Natural killer cell (primary cell): Measurements from ENCODE around the gene CEP104. TPM values are rescaled to one million over a fixed set of nuclear protein-coding genes. Genes with fewer than 3 reads are reported as not detected.

ENCODE experiments used
- ATAC-seq, 3 donors: fragments of 150-1000 bp in 2 of 3; fragments of 200-7000 bp in 1 of 3; cut with Tn5 transposase; 1 replicate in 1 of 3; 2 replicates in 2 of 3; pipeline ENCODE4 v1.10.0; 2021; ENCODE audit warnings: mild to moderate bottlenecking in 2 of 3, moderate library complexity in 2 of 3
- DNase-seq, 2 donors: peaks; one replicate each; pipeline versions ENCODE4 v3.0.0 to v3.0.0-alpha.2; 2013 to 2021; ENCODE audit warnings: mixed read lengths in 1 of 2
- H3K27ac ChIP-seq: one replicate; pipeline ENCODE4 v1.5.1; 2013; ENCODE audit warnings: mild to moderate bottlenecking, low read length
- H3K27me3 ChIP-seq: one replicate; pipeline ENCODE4 v1.6.1; 2013; ENCODE audit warnings: low read length; ENCODE audit not compliant: control insufficient read depth, insufficient read depth
- H3K36me3 ChIP-seq: one replicate; pipeline ENCODE4 v1.6.1; 2013; ENCODE audit warnings: low read length; ENCODE audit not compliant: control insufficient read depth, insufficient read depth
- H3K4me1 ChIP-seq: one replicate; pipeline ENCODE4 v1.6.1; 2013; ENCODE audit warnings: low read length; ENCODE audit not compliant: control insufficient read depth, insufficient read depth
- H3K4me3 ChIP-seq: one replicate; pipeline ENCODE4 v1.5.1; 2013; ENCODE audit warnings: low read length
- H3K9me3 ChIP-seq: one replicate; pipeline ENCODE4 v1.6.1; 2013; ENCODE audit warnings: low read length; ENCODE audit not compliant: control insufficient read depth, insufficient read depth
- H3K27ac Mint-ChIP-seq, 2 donors: one replicate each; pipeline ENCODE4 v1.8.0; 2022; ENCODE audit warnings: mild to moderate bottlenecking in 2 of 2, mixed read lengths in 2 of 2, moderate library complexity in 1 of 2
- H3K27me3 Mint-ChIP-seq, 2 donors: one replicate each; pipeline ENCODE4 v1.8.0; 2022; ENCODE audit warnings: low read depth in 2 of 2, mixed read lengths in 2 of 2
- H3K36me3 Mint-ChIP-seq: one replicate; pipeline ENCODE4 v1.8.0; 2022; ENCODE audit warnings: mixed read lengths
- H3K4me1 Mint-ChIP-seq, 2 donors: one replicate each; pipeline ENCODE4 v1.8.0; 2022; ENCODE audit warnings: mixed read lengths in 2 of 2
- H3K4me3 Mint-ChIP-seq: one replicate; pipeline ENCODE4 v1.8.0; 2022; ENCODE audit warnings: mild to moderate bottlenecking, moderate library complexity, mixed read lengths
- H3K9me3 Mint-ChIP-seq, 2 donors: one replicate each; pipeline ENCODE4 v1.8.0; 2022; ENCODE audit warnings: mixed read lengths in 2 of 2
- CTCF ChIP-seq: fragments of 200-600 bp; IDR thresholded peaks from one replicate; pipeline ENCODE4 v1.8.0; 2022; ENCODE audit warnings: antibody characterized with exemption
- WGBS: methylation state at CpG from one replicate; pipeline ENCODE4 v1.1.7; 2013; ENCODE audit warnings: missing lambda C conversion rate; ENCODE audit not compliant: insufficient coverage; 5-methylcytosine and 5-hydroxymethylcytosine counted together
- intact Hi-C: fragments of 100-400 bp; cut with micrococcal nuclease; formaldehyde crosslinking; loops from one replicate; pipeline ENCODE4 v1.14.2; 2022
- total RNA-seq, 4 donors: library from RNA; stranded (reverse); fragments of 120-200 nt in 1 of 4; gene quantifications; one replicate each; pipeline versions ENCODE4 v1.2.3 to v1.2.4, GENCODE V29; 2013 to 2022

CEP104 gene
- total RNA-seq, 3 donors from 2014 or later (not counting 1 experiment from before 2014, with no cell fraction given): 37.1 to 60.2 (median 51.8) TPM

- peak; percentile 78 to 90 (median 87) for ATAC-seq
- no peak for TF ChIP-seq CTCF
- Mint-ChIP-seq H3K4me1 (peaks cover 15 to 24% of the 10 kb centered on the region in 2 donors), H3K36me3 (no peaks in the 10 kb centered on the region), H3K9me3 (no peaks in the 10 kb centered on the region), H3K4me3 (peak overlapping the region; percentile 85), H3K27me3 (no peaks in the 10 kb centered on the region), H3K27ac (peak overlapping the region; percentile 96)
- WGBS: 48% methylated on average over 25 of the region's 26 CpGs
- no peaks in the 10 kb centered on the region for H3K27me3 ChIP-seq
- no peak overlapping the region for H3K4me3 ChIP-seq
- intact Hi-C loops: loop anchor here (1.0 kb wide), 2 partner anchors 7 to 10 kb away; partner anchors contain the start of gene C1orf174
- peak overlapping the region; percentile 83 for H3K27ac ChIP-seq
- no peaks in the 10 kb centered on the region for H3K9me3 ChIP-seq
- peaks cover 36% of the 10 kb centered on the region for H3K36me3 ChIP-seq
- peak in 1 of 2 donors; percentile 75 for DNase-seq
- peaks cover 35% of the 10 kb centered on the region for H3K4me1 ChIP-seq
Observed at GRCh38 chr1:3890389-3891328, 33.6 kb upstream of the CEP104 start.

GRCh38 chr1:3889936-3890335 lies 32.9 kb upstream of the CEP104 start:
- Mint-ChIP-seq H3K9me3 (no peaks in the 10 kb centered on the region), H3K27me3 (no peaks in the 10 kb centered on the region), H3K4me1 (peaks cover 15 to 24% of the 10 kb centered on the region in 2 donors), H3K36me3 (no peaks in the 10 kb centered on the region), H3K27ac (peak overlapping the region; percentile 96), H3K4me3 (peak overlapping the region; percentile 85)
- 65% methylated on average over 14 of the region's 14 CpGs for WGBS
- H3K27me3 ChIP-seq: no peaks in the 10 kb centered on the region
- H3K4me1 ChIP-seq: peaks cover 35% of the 10 kb centered on the region
- ATAC-seq (peak; percentile 68 to 72 (median 69)), DNase-seq (peak; percentile 45 to 69)
- TF ChIP-seq CTCF: no peak
- H3K36me3 ChIP-seq: peaks cover 35% of the 10 kb centered on the region
- no peaks in the 10 kb centered on the region for H3K9me3 ChIP-seq
- peak overlapping the region; percentile 83 for H3K27ac ChIP-seq
- no peak overlapping the region for H3K4me3 ChIP-seq
- intact Hi-C loops: no loop called here

GRCh38 chr1:3888301-3888700 lies 31.3 kb upstream of the CEP104 start:
- peaks cover 22 to 29% of the 10 kb centered on the region in 2 donors for H3K4me1 Mint-ChIP-seq
- no peaks in the 10 kb centered on the region for H3K36me3 Mint-ChIP-seq
- WGBS: 92% methylated on average over 15 of the region's 15 CpGs
- intact Hi-C loops: no loop called here
- H3K27ac Mint-ChIP-seq: peak overlapping the region; percentile 77 to 96
- Histone ChIP-seq H3K27ac (peak overlapping the region; percentile 11), H3K4me1 (peaks cover 44% of the 10 kb centered on the region), H3K27me3 (no peaks in the 10 kb centered on the region), H3K4me3 (no peak overlapping the region), H3K9me3 (no peaks in the 10 kb centered on the region), H3K36me3 (peaks cover 40% of the 10 kb centered on the region)
- no peaks in the 10 kb centered on the region for H3K9me3 Mint-ChIP-seq
- DNase-seq (no peak), ATAC-seq (no peak)
- no peaks in the 10 kb centered on the region for H3K27me3 Mint-ChIP-seq
- no peak for TF ChIP-seq CTCF
- peak overlapping the region; percentile 37 for H3K4me3 Mint-ChIP-seq
